ENCODE data around the gene TNS1.

TNS1 gene

DNA sequence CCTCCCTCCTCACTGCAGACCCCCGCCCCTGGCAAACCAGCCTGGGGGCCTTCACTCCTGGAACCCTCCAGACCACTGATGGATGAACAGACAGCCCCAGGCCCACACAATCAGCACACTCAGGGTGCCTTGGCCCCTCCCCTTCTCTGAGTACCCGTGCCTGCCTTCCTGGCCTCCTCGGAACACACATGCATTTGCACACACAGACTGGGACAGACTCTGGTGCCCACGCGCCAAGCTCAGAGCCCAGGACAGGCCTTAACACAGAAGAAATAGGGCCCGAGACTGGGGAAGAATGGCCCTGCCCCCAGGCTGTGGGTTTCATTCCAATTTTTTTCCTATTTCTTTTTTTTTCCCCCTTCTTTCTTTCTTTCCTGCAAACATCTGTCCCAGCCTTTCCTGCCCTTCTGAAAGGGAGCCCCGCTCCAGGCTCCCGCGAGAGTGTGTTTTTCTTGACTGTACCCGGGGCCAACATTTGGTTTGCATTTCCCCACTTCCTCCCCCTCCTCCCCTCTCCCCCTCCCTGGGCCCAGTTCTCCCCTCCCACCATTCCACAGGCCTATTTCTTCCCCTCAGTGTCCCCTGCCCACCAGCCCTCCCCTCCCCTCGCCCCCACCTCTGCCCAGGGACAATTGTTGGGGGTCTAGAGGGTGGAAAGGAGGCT, 618 bp upstream of the TNS1 start:
- DNase-seq (no peak), ATAC-seq (no peak)
- no peaks in the 10 kb centered on the region for H3K36me3 Mint-ChIP-seq (ENCODE audit: low read depth)
- H3K27ac Mint-ChIP-seq: no peak overlapping the region
- H3K27me3 Mint-ChIP-seq: peaks cover 4% of the 10 kb centered on the region
- H3K9me3 Mint-ChIP-seq: no peaks in the 10 kb centered on the region
- peaks cover 12% of the 10 kb centered on the region for H3K4me1 Mint-ChIP-seq
- H3K4me3 Mint-ChIP-seq: no peak overlapping the region

GRCh38 chr2:218002143-218002844, 501 bp downstream of the TNS1 start:
- H3K4me1 Mint-ChIP-seq: peaks cover 12% of the 10 kb centered on the region
- no peak for DNase-seq
- no peak overlapping the region for H3K4me3 Mint-ChIP-seq
- H3K36me3 Mint-ChIP-seq (ENCODE audit: low read depth): no peaks in the 10 kb centered on the region
- peaks cover 4% of the 10 kb centered on the region for H3K27me3 Mint-ChIP-seq
- no peak overlapping the region for H3K27ac Mint-ChIP-seq
- H3K9me3 Mint-ChIP-seq: no peaks in the 10 kb centered on the region
- no peak for ATAC-seq

GRCh38 chr2:218001629-218002028, 1.2 kb downstream of the TNS1 start:
- Mint-ChIP-seq H3K36me3 (ENCODE audit: low read depth) (no peaks in the 10 kb centered on the region), H3K4me3 (no peak overlapping the region), H3K9me3 (no peaks in the 10 kb centered on the region), H3K4me1 (peaks cover 12% of the 10 kb centered on the region), H3K27ac (no peak overlapping the region), H3K27me3 (peaks cover 7% of the 10 kb centered on the region)
- no peak for ATAC-seq
- DNase-seq: no peak

DNA sequence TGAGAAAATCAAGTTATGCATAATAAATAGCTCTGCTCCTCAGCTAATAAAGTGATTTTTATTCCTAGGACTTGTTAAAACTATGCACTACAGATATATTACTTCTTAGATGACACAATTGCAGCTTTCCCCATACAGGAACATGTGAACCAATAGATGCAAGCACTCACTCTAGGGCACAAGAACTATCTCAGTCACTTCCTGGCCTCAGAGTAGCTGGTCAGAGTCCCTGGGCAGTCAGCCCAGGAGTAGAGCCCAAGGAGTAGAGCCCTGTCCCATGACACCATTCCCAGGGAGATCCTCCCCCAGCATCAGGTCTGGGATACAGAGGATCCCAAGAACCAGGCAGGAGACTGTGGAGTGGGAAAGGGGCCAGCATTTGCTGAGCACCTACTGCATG, 2.7 kb downstream of the TNS1 start:
- Mint-ChIP-seq H3K4me3 (no peak overlapping the region), H3K4me1 (peaks cover 10% of the 10 kb centered on the region), H3K27me3 (peaks cover 5% of the 10 kb centered on the region), H3K9me3 (no peaks in the 10 kb centered on the region), H3K27ac (no peak overlapping the region), H3K36me3 (ENCODE audit: low read depth) (no peaks in the 10 kb centered on the region)
- ATAC-seq: no peak
- DNase-seq: no peak

DNA sequence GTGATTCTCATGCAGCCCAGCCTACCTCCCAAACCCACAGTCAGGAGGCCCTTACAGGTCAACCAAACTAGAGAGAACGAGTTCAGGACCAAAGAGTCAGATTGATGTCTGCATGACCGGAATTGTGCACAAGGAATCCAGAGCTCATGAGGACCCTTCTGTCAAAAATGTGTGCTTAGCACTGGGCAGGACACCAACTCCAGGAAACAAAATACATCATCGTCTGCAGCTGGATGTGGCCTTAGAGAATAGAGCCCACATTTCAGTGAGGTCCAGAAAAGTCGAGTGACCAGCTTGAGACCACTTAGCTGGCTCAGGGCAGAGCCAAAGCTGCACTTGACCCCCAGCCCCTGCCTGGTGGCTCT, 3.2 kb downstream of the TNS1 start:
- no peak for DNase-seq
- H3K27ac Mint-ChIP-seq: no peak overlapping the region
- H3K4me1 Mint-ChIP-seq: peaks cover 5% of the 10 kb centered on the region
- H3K27me3 Mint-ChIP-seq: peaks cover 5% of the 10 kb centered on the region
- H3K36me3 Mint-ChIP-seq (ENCODE audit: low read depth): no peaks in the 10 kb centered on the region
- no peak overlapping the region for H3K4me3 Mint-ChIP-seq
- H3K9me3 Mint-ChIP-seq: no peaks in the 10 kb centered on the region
- no peak for ATAC-seq

DNA sequence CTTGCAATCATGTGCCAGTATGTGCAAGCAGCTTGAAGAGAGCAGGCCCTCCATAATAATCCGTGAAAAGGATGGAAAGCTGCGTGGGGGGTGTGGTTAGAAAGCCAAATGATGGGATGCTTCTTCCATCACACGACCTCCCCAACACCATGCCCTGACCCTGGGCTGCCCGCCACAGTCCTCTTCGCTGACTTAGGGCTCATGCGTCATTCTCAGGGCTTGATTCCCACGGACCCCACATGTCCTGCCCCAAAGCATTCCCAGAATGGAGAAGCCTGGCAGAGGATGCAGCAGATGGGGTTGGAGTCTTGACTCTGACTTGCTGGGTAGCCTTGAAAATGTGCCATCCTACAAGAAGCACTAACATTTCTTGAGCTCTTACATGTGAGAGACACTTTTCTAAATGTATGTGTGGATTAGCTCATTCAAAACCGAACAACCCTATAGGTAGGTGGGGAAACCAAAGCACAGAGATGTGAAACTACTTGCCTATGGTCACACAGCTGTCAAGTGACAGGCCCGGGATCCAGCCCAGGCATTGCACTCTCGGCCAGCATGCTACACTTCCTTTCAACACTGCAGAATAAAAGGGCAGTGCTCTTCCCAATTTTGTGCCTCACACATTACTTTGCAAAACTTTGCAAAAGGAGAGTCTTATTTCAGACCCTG, 3.7 kb downstream of the TNS1 start:
- ATAC-seq: no peak
- Mint-ChIP-seq H3K4me3 (no peak overlapping the region), H3K27ac (no peak overlapping the region)

DNA sequence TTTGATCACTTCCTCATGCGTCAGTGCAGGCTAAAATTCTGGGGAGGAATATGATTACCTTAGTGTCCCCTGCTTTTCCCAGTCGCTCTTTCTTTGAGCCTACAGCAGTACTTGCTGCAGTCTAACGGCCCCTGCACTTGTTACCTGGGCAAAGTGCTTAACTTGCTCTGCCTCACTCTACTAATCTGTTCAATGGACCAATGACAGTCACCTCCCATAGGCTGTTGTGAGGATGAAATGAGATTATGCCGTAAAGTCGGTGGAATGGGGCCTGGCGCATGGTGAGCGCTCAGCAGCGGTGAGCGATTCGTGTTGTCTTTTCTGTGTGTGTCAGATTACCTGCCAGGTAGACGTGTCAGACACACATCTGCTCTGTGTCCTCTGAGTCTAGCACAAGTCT, 5.3 kb downstream of the TNS1 start:
- Mint-ChIP-seq H3K9me3 (no peaks in the 10 kb centered on the region), H3K4me1 (no peaks in the 10 kb centered on the region), H3K27ac (no peak overlapping the region), H3K27me3 (peaks cover 12% of the 10 kb centered on the region), H3K36me3 (ENCODE audit: low read depth) (no peaks in the 10 kb centered on the region), H3K4me3 (no peak overlapping the region)
- ATAC-seq (no peak), DNase-seq (no peak)

More for the DNA sequence above, 3.7 kb downstream of the TNS1 start:
- Mint-ChIP-seq H3K36me3 (ENCODE audit: low read depth) (no peaks in the 10 kb centered on the region), H3K27me3 (peaks cover 5% of the 10 kb centered on the region), H3K9me3 (no peaks in the 10 kb centered on the region), H3K4me1 (peaks cover 2% of the 10 kb centered on the region)
- no peak for DNase-seq

- Mint-ChIP-seq H3K27me3 (peaks cover 12% of the 10 kb centered on the region), H3K36me3 (ENCODE audit: low read depth) (no peaks in the 10 kb centered on the region), H3K27ac (no peak overlapping the region), H3K4me1 (no peaks in the 10 kb centered on the region), H3K9me3 (no peaks in the 10 kb centered on the region), H3K4me3 (no peak overlapping the region)
- DNase-seq (no peak), ATAC-seq (no peak)
Measured at GRCh38 chr2:217996361-217996760, 6.4 kb downstream of the TNS1 start.

GRCh38 chr2:217995731-217996231, 7.0 kb downstream of the TNS1 start:
- Mint-ChIP-seq H3K4me1 (no peaks in the 10 kb centered on the region), H3K4me3 (no peak overlapping the region), H3K36me3 (ENCODE audit: low read depth) (no peaks in the 10 kb centered on the region), H3K27me3 (peaks cover 11% of the 10 kb centered on the region), H3K9me3 (no peaks in the 10 kb centered on the region), H3K27ac (no peak overlapping the region)
- no peak for ATAC-seq
- no peak for DNase-seq

- Mint-ChIP-seq H3K4me1 (no peaks in the 10 kb centered on the region), H3K27me3 (peaks cover 11% of the 10 kb centered on the region), H3K27ac (no peak overlapping the region), H3K36me3 (ENCODE audit: low read depth) (no peaks in the 10 kb centered on the region), H3K9me3 (no peaks in the 10 kb centered on the region), H3K4me3 (no peak overlapping the region)
- DNase-seq: no peak
- ATAC-seq: no peak
Measured at GRCh38 chr2:217994776-217995274, 8.0 kb downstream of the TNS1 start.

GRCh38 chr2:217993817-217994463, 8.9 kb downstream of the TNS1 start:
- peaks cover 4% of the 10 kb centered on the region for H3K4me1 Mint-ChIP-seq
- DNase-seq: peak; percentile 78
- H3K27ac Mint-ChIP-seq: no peak overlapping the region
- no peaks in the 10 kb centered on the region for H3K36me3 Mint-ChIP-seq (ENCODE audit: low read depth)
- ATAC-seq: peak; percentile 62
- peaks cover 11% of the 10 kb centered on the region for H3K27me3 Mint-ChIP-seq
- no peaks in the 10 kb centered on the region for H3K9me3 Mint-ChIP-seq
- H3K4me3 Mint-ChIP-seq: no peak overlapping the region

DNA sequence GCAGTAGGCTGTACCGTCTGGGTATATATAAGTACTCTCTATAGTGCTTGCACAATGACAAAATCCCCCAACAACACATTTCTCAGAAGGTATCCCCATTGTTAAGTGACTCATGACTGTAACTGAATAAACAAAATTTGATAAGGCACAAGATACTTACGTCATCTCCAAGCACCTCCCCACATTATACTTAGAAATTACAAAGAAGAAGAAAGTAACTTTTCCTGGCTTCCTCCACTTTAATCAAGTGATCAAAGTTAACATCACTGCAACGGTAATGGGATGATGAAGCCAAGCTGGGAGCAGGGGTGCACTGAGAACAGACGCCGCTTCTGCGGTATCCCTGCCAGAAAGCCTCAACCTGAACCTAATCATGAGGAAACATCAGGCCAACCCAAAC, 9.7 kb downstream of the TNS1 start:
- no peak overlapping the region for H3K4me3 Mint-ChIP-seq
- no peak for DNase-seq

DNA sequence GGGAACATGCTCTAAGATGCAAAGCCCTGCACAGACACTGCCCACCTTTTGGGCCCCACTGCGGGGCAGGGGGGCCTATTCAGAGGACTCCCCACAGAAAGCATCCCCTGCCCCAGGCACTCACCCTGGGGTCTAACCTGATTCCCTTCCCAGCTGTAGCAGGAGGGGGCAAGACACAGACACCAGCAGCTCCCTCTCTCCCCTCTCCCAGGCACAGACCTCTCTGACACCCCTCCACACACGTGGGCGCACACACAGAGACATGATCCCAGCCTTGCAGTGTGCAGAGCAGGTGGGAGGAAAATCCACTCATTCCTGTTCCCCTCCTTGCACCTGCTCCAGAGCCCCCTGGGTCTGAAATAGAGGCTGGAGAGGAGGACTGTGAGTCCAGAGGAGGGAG, 10.7 kb downstream of the TNS1 start:
- no peak overlapping the region for H3K4me3 Mint-ChIP-seq
- peaks cover 6% of the 10 kb centered on the region for H3K4me1 Mint-ChIP-seq
- no peak overlapping the region for H3K27ac Mint-ChIP-seq
- DNase-seq (no peak), ATAC-seq (no peak)
- peaks cover 11% of the 10 kb centered on the region for H3K27me3 Mint-ChIP-seq
- no peaks in the 10 kb centered on the region for H3K9me3 Mint-ChIP-seq
- no peaks in the 10 kb centered on the region for H3K36me3 Mint-ChIP-seq (ENCODE audit: low read depth)

More for the DNA sequence above, 9.7 kb downstream of the TNS1 start:
- H3K4me1 Mint-ChIP-seq: peaks cover 6% of the 10 kb centered on the region
- no peaks in the 10 kb centered on the region for H3K9me3 Mint-ChIP-seq
- H3K36me3 Mint-ChIP-seq (ENCODE audit: low read depth): no peaks in the 10 kb centered on the region
- H3K27me3 Mint-ChIP-seq: peaks cover 11% of the 10 kb centered on the region
- no peak for ATAC-seq
- H3K27ac Mint-ChIP-seq: no peak overlapping the region

GRCh38 chr2:217990791-217991465, 11.9 kb downstream of the TNS1 start:
- no peaks in the 10 kb centered on the region for H3K9me3 Mint-ChIP-seq
- no peak overlapping the region for H3K27ac Mint-ChIP-seq
- no peak overlapping the region for H3K4me3 Mint-ChIP-seq
- no peaks in the 10 kb centered on the region for H3K36me3 Mint-ChIP-seq (ENCODE audit: low read depth)
- peaks cover 6% of the 10 kb centered on the region for H3K4me1 Mint-ChIP-seq
- H3K27me3 Mint-ChIP-seq: peaks cover 8% of the 10 kb centered on the region
- ATAC-seq: no peak
- DNase-seq: no peak
